Measurements from ENCODE around the gene CYP26B1.

Gene CYP26B1

DNA sequence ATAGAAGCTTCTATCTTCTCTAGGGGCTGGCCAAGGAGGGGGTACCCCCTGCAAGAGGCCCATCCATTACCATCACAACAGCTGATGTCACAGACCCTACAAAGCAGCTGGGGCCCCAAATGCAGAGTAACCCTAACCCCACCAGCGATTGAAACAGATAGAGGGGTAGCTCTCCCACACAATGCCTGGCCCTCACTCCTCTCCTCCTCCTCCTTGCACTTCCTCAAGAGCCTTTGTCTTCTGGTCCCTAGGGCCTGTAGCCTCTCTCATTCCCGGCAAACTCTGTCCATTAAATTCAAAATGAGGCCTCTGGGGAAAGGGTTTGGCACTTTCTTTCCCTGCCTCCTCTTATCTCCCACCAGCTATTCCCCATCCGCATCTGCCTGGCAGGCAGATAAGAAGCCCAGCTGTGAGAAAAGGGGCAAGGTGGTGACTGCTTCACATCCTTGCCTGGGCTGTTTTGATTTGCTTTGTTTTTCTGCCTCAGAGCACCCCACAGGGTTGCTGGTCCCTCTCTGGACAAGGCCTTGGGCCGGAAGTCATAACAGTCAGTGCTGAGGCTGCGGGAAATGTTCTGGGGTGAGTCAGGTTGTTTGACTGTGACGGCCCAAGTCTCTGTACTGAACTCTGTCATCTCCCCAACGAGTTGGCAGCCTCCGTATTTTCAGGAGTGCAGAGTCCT lies 26.1 kb upstream of the CYP26B1 start:
- Histone ChIP-seq H3K4me1 (ENCODE audit: control insufficient read depth, insufficient read depth, low read length) (no peaks in the 10 kb centered on the region), H3K36me3 (ENCODE audit: control insufficient read depth, insufficient read depth, low read length) (no peaks in the 10 kb centered on the region), H3K9ac (ENCODE audit: low read depth, low read length) (no peak overlapping the region), H3K27me3 (ENCODE audit: control insufficient read depth, insufficient read depth, low read length) (no peaks in the 10 kb centered on the region), H3K9me3 (ENCODE audit: control insufficient read depth, insufficient read depth, low read length) (no peaks in the 10 kb centered on the region), H3K4me3 (ENCODE audit: low read depth, low read length) (no peak overlapping the region)

DNA sequence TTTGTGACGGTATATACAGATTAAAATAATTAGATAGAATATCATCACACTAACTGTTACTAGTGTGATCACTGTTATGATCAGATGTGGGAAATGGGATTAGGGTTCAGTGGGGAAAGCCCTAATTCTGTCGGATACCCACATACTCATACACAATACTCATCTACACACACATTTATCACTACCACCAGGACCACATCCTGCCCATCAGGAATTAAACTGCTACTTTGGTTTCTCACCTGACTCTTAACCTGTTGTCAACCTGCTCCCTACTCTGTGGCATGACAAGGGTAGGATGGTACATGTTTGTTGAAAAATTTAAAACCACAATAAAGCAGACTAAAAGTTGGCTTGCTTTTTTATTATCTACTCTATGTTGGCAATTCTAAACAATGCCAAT lies 24.8 kb upstream of the CYP26B1 start:
- Histone ChIP-seq H3K9me3 (ENCODE audit: control insufficient read depth, insufficient read depth, low read length) (no peaks in the 10 kb centered on the region), H3K9ac (ENCODE audit: low read depth, low read length) (no peak overlapping the region), H3K4me1 (ENCODE audit: control insufficient read depth, insufficient read depth, low read length) (no peaks in the 10 kb centered on the region), H3K27me3 (ENCODE audit: control insufficient read depth, insufficient read depth, low read length) (no peaks in the 10 kb centered on the region), H3K36me3 (ENCODE audit: control insufficient read depth, insufficient read depth, low read length) (no peaks in the 10 kb centered on the region), H3K4me3 (ENCODE audit: low read depth, low read length) (no peak overlapping the region)

DNA sequence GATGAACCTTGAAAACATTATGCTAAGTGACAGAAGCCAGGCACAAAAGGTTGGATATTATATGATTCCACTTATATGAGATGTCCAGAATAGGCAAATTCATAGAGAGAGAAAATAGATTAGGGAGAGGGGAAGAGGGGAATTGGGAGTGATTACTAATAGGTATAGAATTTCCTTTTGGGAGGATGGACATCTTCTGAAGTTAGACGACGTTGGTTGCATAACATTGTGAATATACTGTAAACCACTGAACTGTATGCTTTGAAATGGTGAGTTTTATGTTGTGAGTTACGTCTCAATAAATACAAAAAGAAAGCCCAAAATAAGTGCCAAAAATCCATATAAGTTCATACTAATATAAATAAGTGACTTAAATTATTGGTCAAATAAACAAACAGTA lies 18.6 kb upstream of the CYP26B1 start:
- Histone ChIP-seq H3K9me3 (ENCODE audit: control insufficient read depth, insufficient read depth, low read length) (no peaks in the 10 kb centered on the region), H3K4me1 (ENCODE audit: control insufficient read depth, insufficient read depth, low read length) (no peaks in the 10 kb centered on the region)

DNA sequence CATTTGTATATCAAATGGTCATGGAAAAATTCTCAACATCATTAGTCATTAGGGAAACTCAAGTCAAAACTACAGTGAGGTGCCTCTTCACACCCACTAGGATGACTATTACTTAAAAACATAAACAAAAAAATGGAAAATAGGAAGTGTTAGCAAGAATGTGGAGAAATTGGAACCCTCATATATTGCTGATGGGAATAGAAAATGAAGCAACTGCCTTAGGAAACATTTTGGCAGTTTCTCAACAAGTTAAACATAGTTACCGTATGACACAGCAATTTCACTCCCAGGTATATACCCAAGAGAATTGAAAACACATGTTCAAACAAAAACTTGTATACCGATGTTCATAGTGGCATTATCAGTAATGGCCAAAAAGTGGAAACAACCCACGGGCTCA lies 18.1 kb upstream of the CYP26B1 start:
- H3K36me3 ChIP-seq (ENCODE audit: control insufficient read depth, insufficient read depth, low read length), result no peaks in the 10 kb centered on the region
- no peaks in the 10 kb centered on the region for H3K9me3 ChIP-seq (ENCODE audit: control insufficient read depth, insufficient read depth, low read length)
- no peaks in the 10 kb centered on the region for H3K4me1 ChIP-seq (ENCODE audit: control insufficient read depth, insufficient read depth, low read length)
- H3K9ac ChIP-seq (ENCODE audit: low read depth, low read length), result no peak overlapping the region
- no peak overlapping the region for H3K4me3 ChIP-seq (ENCODE audit: low read depth, low read length)
- H3K27me3 ChIP-seq (ENCODE audit: control insufficient read depth, insufficient read depth, low read length), result no peaks in the 10 kb centered on the region

More for the DNA sequence above, 18.6 kb upstream of the CYP26B1 start:
- no peaks in the 10 kb centered on the region for H3K27me3 ChIP-seq (ENCODE audit: control insufficient read depth, insufficient read depth, low read length)
- no peaks in the 10 kb centered on the region for H3K36me3 ChIP-seq (ENCODE audit: control insufficient read depth, insufficient read depth, low read length)
- no peak overlapping the region for H3K9ac ChIP-seq (ENCODE audit: low read depth, low read length)
- no peak overlapping the region for H3K4me3 ChIP-seq (ENCODE audit: low read depth, low read length)

DNA sequence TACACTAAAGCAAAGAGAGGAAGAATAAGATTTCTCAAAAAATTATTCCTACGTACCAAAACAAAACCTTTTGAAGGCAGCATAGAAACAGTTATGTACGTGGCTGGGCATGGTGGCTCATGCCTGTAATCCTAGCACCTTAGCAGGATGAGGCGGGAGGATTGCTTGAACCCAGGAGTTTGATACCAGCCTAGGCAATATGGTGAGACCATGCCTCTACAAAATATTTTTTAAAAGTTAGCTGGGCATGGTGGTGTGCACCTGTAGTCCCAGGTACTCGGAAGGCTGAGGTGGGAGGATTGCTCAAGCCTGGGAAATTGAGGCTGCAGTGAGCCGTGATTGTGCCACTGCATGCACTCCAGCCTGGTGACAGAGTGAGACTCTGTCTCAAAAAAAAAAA lies 14.9 kb upstream of the CYP26B1 start:
- Histone ChIP-seq H3K9me3 (ENCODE audit: control insufficient read depth, insufficient read depth, low read length) (no peaks in the 10 kb centered on the region), H3K4me1 (ENCODE audit: control insufficient read depth, insufficient read depth, low read length) (no peaks in the 10 kb centered on the region), H3K27me3 (ENCODE audit: control insufficient read depth, insufficient read depth, low read length) (no peaks in the 10 kb centered on the region), H3K9ac (ENCODE audit: low read depth, low read length) (no peak overlapping the region), H3K36me3 (ENCODE audit: control insufficient read depth, insufficient read depth, low read length) (no peaks in the 10 kb centered on the region), H3K4me3 (ENCODE audit: low read depth, low read length) (no peak overlapping the region)

DNA sequence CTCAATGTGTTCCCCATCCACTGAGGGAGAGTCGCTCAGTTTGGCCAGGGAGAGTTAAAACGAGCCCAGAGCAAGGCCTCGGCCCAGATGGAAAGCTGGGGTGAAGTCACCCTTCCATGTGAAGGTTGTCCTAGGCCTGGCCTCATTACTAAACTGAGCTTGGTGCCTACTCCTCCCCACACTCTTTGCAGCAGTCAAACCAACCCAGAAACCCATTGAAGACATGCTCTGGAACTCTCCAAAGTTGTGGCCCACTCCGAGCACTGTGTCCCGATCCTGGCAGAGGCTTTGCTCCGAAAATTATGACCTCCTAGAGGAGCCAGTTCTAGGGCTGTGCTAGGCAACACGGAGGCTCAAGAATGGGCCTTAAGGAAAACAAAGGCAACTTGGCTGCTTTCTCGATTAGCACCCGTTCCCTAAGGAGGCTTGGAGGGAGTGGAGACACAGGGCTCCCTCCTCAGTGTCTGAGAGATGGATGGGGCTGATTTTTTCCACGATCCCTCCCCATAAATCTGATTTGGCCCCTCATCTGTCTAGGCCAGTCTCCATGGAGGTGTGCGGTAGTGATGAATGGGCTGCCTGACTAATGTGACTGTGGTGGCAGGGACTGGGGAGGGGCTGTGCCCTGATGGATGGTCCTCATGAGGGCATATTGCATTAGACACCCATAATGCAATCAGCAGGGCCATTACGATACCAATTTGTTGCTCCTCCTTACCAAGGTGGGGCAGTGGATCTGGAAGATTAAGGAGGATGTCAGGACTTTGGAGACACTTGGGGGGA lies 11.7 kb upstream of the CYP26B1 start:
- no peak overlapping the region for H3K4me3 ChIP-seq (ENCODE audit: low read depth, low read length)

DNA sequence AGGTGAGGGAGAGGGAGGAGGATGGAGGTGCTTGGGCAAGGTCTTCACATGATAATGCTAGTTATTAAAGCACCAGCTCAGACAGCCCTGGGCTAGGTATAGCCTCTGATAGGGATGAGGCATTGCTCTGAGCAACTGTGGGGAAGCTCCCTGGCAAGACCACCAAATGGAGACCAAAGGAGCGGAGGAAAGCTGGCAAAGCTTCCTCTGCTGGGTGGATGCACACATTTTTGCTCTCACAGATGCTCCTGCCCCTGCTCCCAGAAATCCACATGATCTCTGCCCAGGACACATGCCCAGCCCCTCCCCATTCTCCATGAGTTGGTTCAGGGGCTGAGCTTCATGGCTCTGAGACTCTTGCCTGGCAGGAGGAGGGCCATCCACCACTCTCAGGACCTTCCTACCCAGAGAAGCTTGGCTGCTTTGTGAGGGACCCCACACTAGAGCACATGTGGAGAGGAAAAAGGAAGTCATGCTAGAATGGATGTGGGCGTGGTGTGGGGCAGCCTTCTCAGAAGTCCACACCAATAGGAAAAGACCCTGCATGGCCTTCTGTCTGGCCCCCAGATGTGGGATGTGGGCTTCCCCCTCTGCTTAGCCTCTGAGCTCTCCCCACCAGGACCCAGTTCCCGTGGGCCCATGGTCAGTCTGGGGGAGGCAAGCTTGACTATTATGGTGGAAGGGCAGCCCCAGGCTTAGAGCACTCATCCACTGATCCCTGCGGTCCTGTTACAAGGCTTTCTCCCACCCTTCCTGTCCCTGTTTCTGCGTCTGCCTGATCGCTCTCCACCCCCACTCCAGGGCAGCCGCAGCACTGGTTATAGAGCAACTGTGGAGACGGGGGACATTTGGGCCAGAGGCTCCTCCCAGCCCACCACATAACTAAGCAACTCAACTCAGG lies 10.5 kb upstream of the CYP26B1 start:
- Histone ChIP-seq H3K9me3 (ENCODE audit: control insufficient read depth, insufficient read depth, low read length) (no peaks in the 10 kb centered on the region), H3K4me3 (ENCODE audit: low read depth, low read length) (no peak overlapping the region), H3K27me3 (ENCODE audit: control insufficient read depth, insufficient read depth, low read length) (peaks cover 3% of the 10 kb centered on the region), H3K4me1 (ENCODE audit: control insufficient read depth, insufficient read depth, low read length) (no peaks in the 10 kb centered on the region), H3K9ac (ENCODE audit: low read depth, low read length) (no peak overlapping the region), H3K36me3 (ENCODE audit: control insufficient read depth, insufficient read depth, low read length) (no peaks in the 10 kb centered on the region)

More for the DNA sequence above, 11.7 kb upstream of the CYP26B1 start:
- H3K27me3 ChIP-seq (ENCODE audit: control insufficient read depth, insufficient read depth, low read length), result peaks cover 3% of the 10 kb centered on the region
- H3K9ac ChIP-seq (ENCODE audit: low read depth, low read length), result no peak overlapping the region
- H3K9me3 ChIP-seq (ENCODE audit: control insufficient read depth, insufficient read depth, low read length), result no peaks in the 10 kb centered on the region
- H3K36me3 ChIP-seq (ENCODE audit: control insufficient read depth, insufficient read depth, low read length), result no peaks in the 10 kb centered on the region
- H3K4me1 ChIP-seq (ENCODE audit: control insufficient read depth, insufficient read depth, low read length), result no peaks in the 10 kb centered on the region

DNA sequence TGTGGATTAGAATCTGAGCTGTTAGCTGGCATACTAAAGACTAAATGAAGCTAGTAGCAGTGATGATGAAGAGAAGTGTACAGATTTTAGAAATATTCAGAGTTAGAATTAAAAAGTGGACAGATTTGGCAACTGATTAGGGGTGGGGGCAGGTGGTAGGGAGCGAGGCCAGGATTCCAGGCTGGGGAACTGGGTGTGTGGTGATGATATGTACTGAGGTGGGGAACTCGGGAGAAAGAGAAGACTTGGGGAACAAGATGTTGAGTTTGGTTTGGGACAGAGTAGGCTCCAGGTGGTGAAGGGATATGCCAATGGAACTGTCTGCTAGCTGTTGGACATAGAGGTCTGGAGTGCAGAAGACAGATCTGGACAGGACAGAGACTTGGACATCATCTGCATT lies 9.2 kb upstream of the CYP26B1 start:
- peaks cover 10% of the 10 kb centered on the region for H3K27me3 ChIP-seq (ENCODE audit: control insufficient read depth, insufficient read depth, low read length)
- no peak overlapping the region for H3K9ac ChIP-seq (ENCODE audit: low read depth, low read length)
- H3K36me3 ChIP-seq (ENCODE audit: control insufficient read depth, insufficient read depth, low read length), result no peaks in the 10 kb centered on the region
- H3K4me1 ChIP-seq (ENCODE audit: control insufficient read depth, insufficient read depth, low read length), result no peaks in the 10 kb centered on the region
- H3K9me3 ChIP-seq (ENCODE audit: control insufficient read depth, insufficient read depth, low read length), result no peaks in the 10 kb centered on the region
- H3K4me3 ChIP-seq (ENCODE audit: low read depth, low read length), result no peak overlapping the region

DNA sequence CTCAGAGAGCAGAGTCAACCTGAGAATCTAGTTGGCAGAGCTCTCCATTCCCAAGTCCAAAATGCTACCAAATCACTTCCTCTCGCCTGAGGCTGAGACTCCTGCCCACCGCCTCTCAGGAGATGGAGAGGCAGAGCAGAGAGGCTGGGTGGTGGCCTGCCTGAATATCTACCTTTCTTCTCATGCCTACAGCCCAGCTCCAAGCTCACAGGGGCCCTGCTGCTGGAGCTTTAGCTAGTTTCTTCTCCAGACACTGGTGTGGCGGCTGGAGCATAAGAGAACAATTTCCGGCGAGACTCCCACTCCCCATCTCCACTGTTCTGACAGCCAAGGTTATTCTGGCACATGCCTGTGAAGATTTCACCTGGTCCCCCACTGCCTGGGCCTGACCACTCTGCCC lies 8.1 kb upstream of the CYP26B1 start:
- H3K27me3 ChIP-seq (ENCODE audit: control insufficient read depth, insufficient read depth, low read length), result peaks cover 21% of the 10 kb centered on the region
- no peaks in the 10 kb centered on the region for H3K36me3 ChIP-seq (ENCODE audit: control insufficient read depth, insufficient read depth, low read length)
- H3K9me3 ChIP-seq (ENCODE audit: control insufficient read depth, insufficient read depth, low read length), result no peaks in the 10 kb centered on the region
- no peaks in the 10 kb centered on the region for H3K4me1 ChIP-seq (ENCODE audit: control insufficient read depth, insufficient read depth, low read length)
- H3K9ac ChIP-seq (ENCODE audit: low read depth, low read length), result no peak overlapping the region
- H3K4me3 ChIP-seq (ENCODE audit: low read depth, low read length), result no peak overlapping the region

DNA sequence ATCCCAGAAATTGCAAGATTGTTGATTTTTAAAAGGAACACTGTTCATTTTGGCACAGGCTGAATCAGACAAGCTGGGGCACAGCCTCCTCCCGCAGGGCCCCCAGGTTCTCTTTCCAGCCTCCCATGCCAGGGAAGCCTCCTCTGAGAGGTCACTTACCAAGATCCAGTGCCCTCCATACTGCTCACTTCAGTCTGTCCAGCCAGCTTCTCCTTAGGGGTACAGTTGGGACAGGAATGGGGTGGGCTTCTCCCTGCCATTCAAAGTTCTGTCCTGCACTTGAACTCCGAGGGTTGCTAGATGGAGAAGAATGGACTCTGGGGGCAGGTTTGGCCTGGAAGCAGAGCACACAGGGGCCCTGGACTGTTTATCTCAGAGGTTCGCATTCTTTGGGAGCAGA lies 7.5 kb upstream of the CYP26B1 start:
- Histone ChIP-seq H3K36me3 (ENCODE audit: control insufficient read depth, insufficient read depth, low read length) (no peaks in the 10 kb centered on the region), H3K9ac (ENCODE audit: low read depth, low read length) (no peak overlapping the region), H3K27me3 (ENCODE audit: control insufficient read depth, insufficient read depth, low read length) (peaks cover 27% of the 10 kb centered on the region), H3K4me1 (ENCODE audit: control insufficient read depth, insufficient read depth, low read length) (peaks cover under 1% of the 10 kb centered on the region), H3K4me3 (ENCODE audit: low read depth, low read length) (no peak overlapping the region), H3K9me3 (ENCODE audit: control insufficient read depth, insufficient read depth, low read length) (no peaks in the 10 kb centered on the region)

DNA sequence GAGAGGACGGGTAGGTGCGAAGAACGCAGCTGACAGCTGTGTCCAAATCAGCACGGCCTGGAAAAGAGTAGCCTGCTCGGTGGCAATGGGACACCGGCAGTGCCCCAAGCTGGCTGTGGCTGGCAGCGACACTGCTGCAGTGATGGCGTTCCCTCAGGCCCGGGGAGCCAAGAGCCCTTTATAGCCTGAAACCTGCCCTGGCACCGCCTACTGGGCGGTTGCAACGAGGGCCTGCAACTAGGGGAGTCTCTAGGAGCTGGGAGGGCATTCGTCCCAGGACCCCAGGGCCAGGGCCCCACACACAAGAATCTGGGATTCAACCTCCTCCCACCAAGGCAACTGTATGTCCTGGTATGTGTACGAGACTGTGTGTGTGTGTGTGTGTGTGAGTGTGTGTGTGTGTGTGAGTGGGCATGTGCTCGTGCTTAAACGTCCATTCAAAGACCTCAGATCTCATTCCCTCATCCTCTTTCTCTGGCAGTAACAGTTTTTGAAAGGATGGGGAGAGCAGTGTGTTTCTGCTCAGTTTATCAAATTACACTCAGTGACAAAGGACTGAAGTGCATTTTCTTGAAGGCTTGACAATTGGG lies 6.8 kb upstream of the CYP26B1 start:
- Histone ChIP-seq H3K27me3 (ENCODE audit: control insufficient read depth, insufficient read depth, low read length) (peaks cover 34% of the 10 kb centered on the region), H3K4me1 (ENCODE audit: control insufficient read depth, insufficient read depth, low read length) (peaks cover 3% of the 10 kb centered on the region), H3K36me3 (ENCODE audit: control insufficient read depth, insufficient read depth, low read length) (no peaks in the 10 kb centered on the region), H3K9ac (ENCODE audit: low read depth, low read length) (no peak overlapping the region), H3K4me3 (ENCODE audit: low read depth, low read length) (no peak overlapping the region), H3K9me3 (ENCODE audit: control insufficient read depth, insufficient read depth, low read length) (no peaks in the 10 kb centered on the region)
